ENCODE results near the gene GRIK2.

- TF ChIP-seq CTCF (IDR thresholded peaks at IDR 0.05; ENCODE audit: insufficient read depth, low read depth, low read length) (no peak), EZH2 (IDR thresholded peaks at IDR 0.05; ENCODE audit: insufficient read depth, low read length) (no peak)
Observed at GRCh38 chr6:101676187-101676586, 282.7 kb downstream of the GRIK2 start.
